Measurements from ENCODE around the gene MYO9B. TPM values are rescaled to one million over a fixed set of nuclear protein-coding genes. Genes with fewer than 3 reads are reported as not detected.
A peak's percentile ranks its signal among the peaks of the same experiment; 100 is the strongest.

MYO9B gene
- total and polyA plus RNA-seq, 9 of the 15 experiments (the other 6 are each of a cell fraction or from before 2014, with no cell fraction given), result 2.4 to 77.6 (median 23.0) TPM

- TF ChIP-seq ELF1 (tag; IDR thresholded peaks at IDR 0.05), result peak; percentile 32; the same call in 1 of the 2 replicates
- TF ChIP-seq SUPT5H (IDR thresholded peaks at IDR 0.05), result peak; percentile 36
- no peak for TF ChIP-seq ZBTB11 (CRISPR knock-in tag; IDR thresholded peaks at IDR 0.05)
- TF ChIP-seq XRCC4 (IDR thresholded peaks at IDR 0.05; ENCODE audit: extremely low read depth, insufficient read depth, insufficient read length), result no peak
- no peak for TF ChIP-seq ZNF277 (CRISPR knock-in tag; IDR thresholded peaks at IDR 0.05; ENCODE audit: borderline replicate concordance)
- TF ChIP-seq BCOR (IDR thresholded peaks at IDR 0.05), result no peak
- no peak for TF ChIP-seq CBX1 (IDR thresholded peaks at IDR 0.05; ENCODE audit: low read depth)
- no peak for TF ChIP-seq PHB (CRISPR knock-in tag; IDR thresholded peaks at IDR 0.05)
- TF ChIP-seq TFAP4 (CRISPR knock-in tag; IDR thresholded peaks at IDR 0.05; ENCODE audit: borderline replicate concordance), result no peak
- TF ChIP-seq ZNF609 (CRISPR knock-in tag; IDR thresholded peaks at IDR 0.05; ENCODE audit: borderline replicate concordance), result no peak
- no peak for TF ChIP-seq HOMEZ (CRISPR knock-in tag; IDR thresholded peaks at IDR 0.05)
- TF ChIP-seq HBP1 (CRISPR knock-in tag; IDR thresholded peaks at IDR 0.05), result no peak
Observed at GRCh38 chr19:17075864-17076542, 426 bp downstream of the MYO9B start (continued).
